MCF 10A (cell line): ENCODE results near the gene PTPRK. TPM values are rescaled to one million over a fixed set of nuclear protein-coding genes. Genes with fewer than 3 reads are reported as not detected.

Source experiments
- BruUV-seq: library from RNA; stranded (reverse); fragments of 400-500 nt; replicated peaks from 2 replicates; lab custom pipeline; 2021; lab: Mats Ljungman, UMichigan
- CTCF ChIA-PET: fragments of 300-600 bp; sonication (Branson Sonifier 250); formaldehyde crosslinking; extraction: SDS; loops from one replicate; lab custom pipeline; 2021; ENCODE audit warnings: antibody characterized with exemption, inconsistent platforms; lab: Yijun Ruan, JAX
- POLR2A ChIA-PET: fragments of 300-600, 350-650 bp; sonication (Branson Sonifier 250); formaldehyde crosslinking; extraction: SDS; loops from one replicate; lab custom pipeline; 2020; ENCODE audit warnings: antibody characterized with exemption, inconsistent platforms; lab: Yijun Ruan, JAX
- DNase-seq: peaks from one replicate; pipeline ENCODE4 v3.0.0-alpha.2; 2018; ENCODE audit not compliant: unreplicated experiment
- H3K27ac Mint-ChIP-seq: one replicate; pipeline ENCODE4 v1.8.0; 2022; ENCODE audit warnings: mild to moderate bottlenecking, low read depth, mixed read lengths; ENCODE audit not compliant: unreplicated experiment
- H3K27me3 Mint-ChIP-seq: one replicate; pipeline ENCODE4 v1.8.0; 2022; ENCODE audit warnings: mixed read lengths; ENCODE audit not compliant: insufficient read depth, unreplicated experiment
- H3K36me3 Mint-ChIP-seq: one replicate; pipeline ENCODE4 v1.8.0; 2022; ENCODE audit warnings: mild to moderate bottlenecking, moderate library complexity, mixed read lengths; ENCODE audit not compliant: insufficient read depth, unreplicated experiment
- H3K4me1 Mint-ChIP-seq: one replicate; pipeline ENCODE4 v1.8.0; 2022; ENCODE audit warnings: mixed read lengths; ENCODE audit not compliant: insufficient read depth, unreplicated experiment
- H3K4me3 Mint-ChIP-seq: one replicate; pipeline ENCODE4 v1.8.0; 2022; ENCODE audit warnings: mild to moderate bottlenecking, moderate library complexity, mixed read lengths; ENCODE audit not compliant: unreplicated experiment
- H3K9me3 Mint-ChIP-seq: one replicate; pipeline ENCODE4 v1.8.0; 2022; ENCODE audit warnings: mixed read lengths; ENCODE audit not compliant: unreplicated experiment
- intact Hi-C: fragments of 100-400 bp; cut with micrococcal nuclease; formaldehyde crosslinking; loops from 2 replicates; pipeline ENCODE4 v1.14.1; 2022
- total RNA-seq: library from RNA; stranded (reverse); gene quantifications from 2 replicates; pipeline ENCODE4 v1.2.3, GENCODE V29; 2022
- TF ChIP-seq, protein P1 (sequence below): fragments of 200-600 bp; IDR thresholded peaks from one replicate; pipeline ENCODE4 v1.8.0; 2022; ENCODE audit warnings: antibody characterized with exemption, mild to moderate bottlenecking; ENCODE audit not compliant: unreplicated experiment

The PTPRK gene
- total RNA-seq, 1 experiment from 2014 or later: 50.2 TPM

DNA sequence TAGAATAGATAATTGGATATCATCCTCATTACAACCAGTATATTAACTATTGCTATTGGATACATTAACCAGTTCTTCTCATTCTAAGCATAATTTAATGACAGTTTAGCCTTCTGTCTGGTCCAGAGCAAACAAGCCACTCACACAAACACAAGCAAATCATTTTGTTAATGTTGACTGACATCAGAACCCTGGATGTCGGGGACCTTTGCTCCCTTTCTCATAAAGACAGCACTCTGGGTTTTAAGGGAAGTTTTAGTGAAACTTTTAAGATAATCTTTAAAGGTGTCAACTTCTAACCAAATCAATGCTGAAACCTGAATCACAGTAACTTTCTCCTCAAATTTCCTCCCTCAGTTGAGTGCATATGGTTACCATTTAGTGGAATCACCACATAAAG, 113.9 kb downstream of the PTPRK start:
- Mint-ChIP-seq H3K36me3 (peaks cover 7% of the 10 kb centered on the region), H3K4me3 (no peak overlapping the region), H3K4me1 (no peaks in the 10 kb centered on the region), H3K27me3 (no peaks in the 10 kb centered on the region), H3K27ac (no peak overlapping the region), H3K9me3 (no peaks in the 10 kb centered on the region)
- ChIA-PET CTCF (no interaction called here), POLR2A (no interaction called here)
- no peak for DNase-seq
- no TSS peak for BruUV-seq
- TF ChIP-seq, protein P1, sequence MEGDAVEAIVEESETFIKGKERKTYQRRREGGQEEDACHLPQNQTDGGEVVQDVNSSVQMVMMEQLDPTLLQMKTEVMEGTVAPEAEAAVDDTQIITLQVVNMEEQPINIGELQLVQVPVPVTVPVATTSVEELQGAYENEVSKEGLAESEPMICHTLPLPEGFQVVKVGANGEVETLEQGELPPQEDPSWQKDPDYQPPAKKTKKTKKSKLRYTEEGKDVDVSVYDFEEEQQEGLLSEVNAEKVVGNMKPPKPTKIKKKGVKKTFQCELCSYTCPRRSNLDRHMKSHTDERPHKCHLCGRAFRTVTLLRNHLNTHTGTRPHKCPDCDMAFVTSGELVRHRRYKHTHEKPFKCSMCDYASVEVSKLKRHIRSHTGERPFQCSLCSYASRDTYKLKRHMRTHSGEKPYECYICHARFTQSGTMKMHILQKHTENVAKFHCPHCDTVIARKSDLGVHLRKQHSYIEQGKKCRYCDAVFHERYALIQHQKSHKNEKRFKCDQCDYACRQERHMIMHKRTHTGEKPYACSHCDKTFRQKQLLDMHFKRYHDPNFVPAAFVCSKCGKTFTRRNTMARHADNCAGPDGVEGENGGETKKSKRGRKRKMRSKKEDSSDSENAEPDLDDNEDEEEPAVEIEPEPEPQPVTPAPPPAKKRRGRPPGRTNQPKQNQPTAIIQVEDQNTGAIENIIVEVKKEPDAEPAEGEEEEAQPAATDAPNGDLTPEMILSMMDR: no peak
- intact Hi-C loops: no loop called here

DNA sequence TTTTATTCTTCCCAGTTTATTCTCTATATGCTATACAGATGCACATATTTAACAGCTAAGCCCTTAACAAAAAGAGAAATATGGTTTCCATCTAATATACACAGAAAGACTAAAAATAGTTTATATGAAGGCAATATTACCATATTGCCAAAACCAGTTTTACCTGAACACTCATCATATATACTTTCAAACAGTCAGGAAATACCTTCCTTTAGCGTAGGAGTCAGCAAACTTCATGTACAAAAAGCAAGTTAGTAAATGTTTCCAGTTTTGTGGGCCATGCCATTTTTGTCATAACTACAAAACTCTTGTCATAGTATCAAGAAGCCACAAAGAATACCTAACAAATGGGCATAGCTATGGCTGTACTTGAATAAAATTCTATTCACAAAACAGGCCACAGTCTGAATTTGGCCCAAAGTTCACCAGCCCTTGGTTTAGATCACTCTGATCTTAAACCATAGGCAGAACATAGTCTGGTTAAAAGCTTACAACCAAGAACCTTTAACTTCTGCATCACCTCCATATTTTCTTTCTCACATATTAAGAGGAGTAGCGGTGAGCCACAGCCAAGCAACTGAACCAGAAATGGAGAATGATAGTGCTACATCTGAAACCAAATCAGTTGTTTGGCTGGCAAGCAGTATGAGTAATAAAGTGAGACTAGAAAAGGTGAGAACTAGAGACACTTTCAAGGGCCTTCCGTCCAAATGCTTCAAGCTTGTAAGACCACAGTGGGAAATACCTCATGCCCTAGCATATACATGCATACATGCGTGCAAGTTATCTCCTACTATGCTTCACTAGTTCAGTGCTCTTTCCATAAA, 116.6 kb downstream of the PTPRK start:
- intact Hi-C loops: no loop called here
- no peak for DNase-seq
- CTCF ChIA-PET: interaction anchor here (0.7 to 1.0 kb wide), 2 partner anchors 87 to 405 kb away, joined by 3 read pairs; no protein-coding TSS in a partner anchor

DNA sequence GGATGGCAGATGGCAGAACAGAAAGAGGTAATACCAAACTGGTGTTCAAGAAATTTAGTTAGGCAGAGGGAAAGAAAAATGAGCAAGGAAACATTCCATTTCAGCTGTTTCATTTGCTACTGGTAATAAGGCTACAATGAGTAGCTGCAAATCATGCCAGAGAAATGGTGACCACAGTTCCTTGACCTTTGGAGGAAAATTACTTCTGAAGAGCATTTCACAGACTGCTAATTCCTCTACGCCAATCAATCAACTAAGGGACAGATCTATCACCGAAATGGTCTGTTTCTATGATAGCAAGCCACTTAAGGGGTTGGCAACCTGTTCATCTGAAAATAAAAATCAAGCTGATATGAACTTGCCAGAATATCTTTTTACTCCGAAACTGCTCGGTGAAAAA, 119.5 kb downstream of the PTPRK start:
- no peak for DNase-seq
- H3K36me3 Mint-ChIP-seq: peaks cover 14% of the 10 kb centered on the region
- TF ChIP-seq, protein P1: no peak
- no peak overlapping the region for H3K27ac Mint-ChIP-seq
- ChIA-PET CTCF (no interaction called here), POLR2A (interaction anchor here (1.0 kb wide), 1 partner anchor 78 kb away, joined by 3 read pairs; no protein-coding TSS in a partner anchor)
- H3K9me3 Mint-ChIP-seq: no peaks in the 10 kb centered on the region
- no peaks in the 10 kb centered on the region for H3K4me1 Mint-ChIP-seq
- intact Hi-C loops: no loop called here
- no peak overlapping the region for H3K4me3 Mint-ChIP-seq
- BruUV-seq: no TSS peak
- H3K27me3 Mint-ChIP-seq: no peaks in the 10 kb centered on the region

More for the DNA sequence above, 116.6 kb downstream of the PTPRK start:
- POLR2A ChIA-PET: interaction anchor here (0.5 kb wide), 1 partner anchor 38 kb away, joined by 3 read pairs; no protein-coding TSS in a partner anchor
- no peaks in the 10 kb centered on the region for H3K36me3 Mint-ChIP-seq
- TF ChIP-seq, protein P1: no peak
- no peaks in the 10 kb centered on the region for H3K27me3 Mint-ChIP-seq
- no TSS peak for BruUV-seq
- no peak overlapping the region for H3K4me3 Mint-ChIP-seq
- H3K27ac Mint-ChIP-seq: no peak overlapping the region
- no peaks in the 10 kb centered on the region for H3K4me1 Mint-ChIP-seq
- no peaks in the 10 kb centered on the region for H3K9me3 Mint-ChIP-seq

DNA sequence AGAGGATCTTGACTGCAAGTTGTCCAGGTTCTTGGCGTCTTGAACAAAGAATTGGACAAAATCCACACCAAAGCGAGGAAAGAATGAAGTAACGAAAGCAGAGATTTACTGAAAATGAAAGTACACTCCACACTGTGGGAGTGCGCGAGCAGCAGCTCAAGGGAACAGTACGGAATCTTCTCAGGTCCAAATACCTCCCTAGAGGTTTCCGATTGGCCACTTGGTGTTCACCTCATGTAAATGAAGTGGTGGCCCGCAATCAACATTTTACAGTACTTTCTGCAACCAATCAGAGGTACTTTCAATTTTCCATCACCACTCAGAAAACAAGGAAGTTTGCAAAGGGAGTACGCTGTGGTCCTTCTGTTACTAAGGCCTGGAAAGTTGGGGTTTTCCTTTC, 122.4 kb downstream of the PTPRK start:
- no peak overlapping the region for H3K4me3 Mint-ChIP-seq
- H3K27ac Mint-ChIP-seq: no peak overlapping the region
- TF ChIP-seq, protein P1: no peak
- DNase-seq: no peak
- peaks cover 20% of the 10 kb centered on the region for H3K36me3 Mint-ChIP-seq
- no TSS peak for BruUV-seq
- no peaks in the 10 kb centered on the region for H3K4me1 Mint-ChIP-seq
- intact Hi-C loops: no loop called here
- no peaks in the 10 kb centered on the region for H3K27me3 Mint-ChIP-seq
- ChIA-PET POLR2A (no interaction called here), CTCF (no interaction called here)
- no peaks in the 10 kb centered on the region for H3K9me3 Mint-ChIP-seq
